ENCODE results near the gene VEZT.
A peak's percentile ranks its signal among the peaks of the same experiment; 100 is the strongest.

Gene VEZT

DNA sequence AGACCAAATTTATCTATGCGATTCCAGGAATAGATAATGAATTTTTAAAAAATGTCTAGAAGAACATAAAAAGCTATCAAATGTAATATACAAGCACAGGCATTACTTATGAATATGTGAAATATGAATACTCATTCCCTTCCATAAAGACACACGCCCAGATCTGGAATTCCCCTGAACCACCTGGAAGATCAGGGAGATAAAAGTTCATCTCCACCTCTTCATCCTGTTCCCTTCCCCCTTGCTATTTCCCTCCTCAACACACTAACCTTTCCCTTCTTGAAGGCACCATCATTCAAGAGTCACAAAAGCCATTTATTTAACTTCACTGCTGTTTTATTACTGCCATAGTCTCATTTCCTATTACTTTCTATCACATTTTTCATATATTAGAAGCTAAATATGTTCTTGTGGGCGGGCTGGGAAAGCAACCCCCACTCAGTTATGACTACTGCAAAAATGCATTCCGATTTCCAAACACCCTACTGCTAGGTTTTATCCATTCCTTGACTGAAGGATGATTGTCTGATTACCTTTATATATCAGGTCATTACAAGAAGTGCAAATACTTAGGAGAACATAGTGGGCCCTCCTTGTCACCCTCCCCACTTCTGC lies 16.4 kb upstream of the VEZT start:
- H3K79me1 ChIP-seq (ENCODE audit: low read length): peaks cover 6% of the 10 kb centered on the region
- H3K4me2 ChIP-seq (ENCODE audit: low read length): no peak overlapping the region
- no peak overlapping the region for H3K23ac ChIP-seq (ENCODE audit: low read length)
- no CpG with 5 or more reads among the region's 4 CpGs for whole genome bisulfite sequencing (ENCODE audit: extremely low coverage, insufficient coverage, low lambda C conversion rate)
- H3K56ac ChIP-seq (ENCODE audit: low read length): no peak overlapping the region
- no peak overlapping the region for H3K9ac ChIP-seq (ENCODE audit: low read length)
- no peaks in the 10 kb centered on the region for H3K27me3 ChIP-seq (ENCODE audit: insufficient read depth, low read length, poor library complexity)
- no peak overlapping the region for H4K8ac ChIP-seq (ENCODE audit: low read depth, low read length)
- H2BK120ac ChIP-seq (ENCODE audit: low read depth, low read length): no peak overlapping the region
- H2BK5ac ChIP-seq (ENCODE audit: low read length): no peak overlapping the region
- no peak overlapping the region for H3K18ac ChIP-seq (ENCODE audit: low read length)
- H2AK5ac ChIP-seq (ENCODE audit: low read length): no peak overlapping the region
- no peak overlapping the region for H2BK15ac ChIP-seq (replicated peaks; ENCODE audit: low read depth)
- peaks cover 21% of the 10 kb centered on the region for H3K4me1 ChIP-seq (ENCODE audit: control insufficient read depth, low read depth, low read length)
- no peak overlapping the region for H3K27ac ChIP-seq (ENCODE audit: low read depth, low read length)
- H3K4ac ChIP-seq (ENCODE audit: low read depth, low read length): no peak overlapping the region
- no peaks in the 10 kb centered on the region for H3K36me3 ChIP-seq (ENCODE audit: control insufficient read depth, insufficient read depth, low read length)
- DNase-seq: no peak
- H3K4me3 ChIP-seq (ENCODE audit: low read length): no peak overlapping the region
- H4K5ac ChIP-seq (ENCODE audit: low read length): no peak overlapping the region
- peaks cover 34% of the 10 kb centered on the region for H3K79me2 ChIP-seq (ENCODE audit: control insufficient read depth, insufficient read depth, low read length)

DNA sequence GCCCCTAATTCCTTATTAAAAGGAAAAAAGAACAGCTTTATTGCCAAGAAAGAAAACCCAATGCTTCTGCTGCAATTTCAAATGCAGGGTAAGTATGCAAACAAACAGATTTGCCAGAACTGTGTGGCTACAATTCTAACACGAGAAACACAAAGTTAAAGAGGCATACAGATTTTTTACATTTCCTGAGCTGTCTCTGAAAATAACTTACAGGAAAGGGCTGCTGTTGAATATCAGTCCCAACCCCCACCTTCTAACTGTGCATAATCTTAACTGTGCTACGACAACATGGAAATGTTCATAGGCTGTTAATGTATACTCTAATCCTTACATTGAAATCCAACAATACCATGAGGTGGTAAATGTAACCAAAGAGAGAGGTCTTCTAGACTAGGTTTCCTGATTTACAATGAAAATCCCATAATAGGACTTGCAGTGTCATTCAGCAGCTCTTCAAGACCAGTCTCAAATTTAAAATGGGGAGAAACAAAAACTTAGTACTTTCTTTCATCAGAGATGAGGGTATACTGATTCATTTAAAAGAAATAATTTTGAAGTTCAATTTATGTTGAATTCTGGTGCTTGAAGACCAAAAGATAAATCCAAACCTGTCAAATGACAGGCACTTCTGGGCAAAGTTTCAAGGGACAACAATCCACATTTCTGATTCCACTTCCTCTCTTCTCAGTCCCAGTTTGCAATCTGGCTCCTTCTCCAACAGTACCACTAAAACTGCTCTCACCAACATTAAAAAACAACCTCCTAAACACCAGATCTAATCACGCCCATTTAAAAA lies 14.7 kb upstream of the VEZT start:
- no peak overlapping the region for H3K4me2 ChIP-seq (ENCODE audit: low read length)
- no peak overlapping the region for H3K4me3 ChIP-seq (ENCODE audit: low read length)
- H3K4ac ChIP-seq (ENCODE audit: low read depth, low read length): no peak overlapping the region
- H3K27me3 ChIP-seq (ENCODE audit: insufficient read depth, low read length, poor library complexity): no peaks in the 10 kb centered on the region
- H2BK5ac ChIP-seq (ENCODE audit: low read length): peak overlapping the region; percentile 28
- H4K5ac ChIP-seq (ENCODE audit: low read length): no peak overlapping the region
- no peak overlapping the region for H2AK5ac ChIP-seq (ENCODE audit: low read length)
- DNase-seq: no peak
- no peak overlapping the region for H2BK15ac ChIP-seq (replicated peaks; ENCODE audit: low read depth)
- peak overlapping the region; percentile 40 for H3K56ac ChIP-seq (ENCODE audit: low read length)
- no peak overlapping the region for H3K23ac ChIP-seq (ENCODE audit: low read length)
- peaks cover 36% of the 10 kb centered on the region for H3K79me2 ChIP-seq (ENCODE audit: control insufficient read depth, insufficient read depth, low read length)
- H3K18ac ChIP-seq (ENCODE audit: low read length): no peak overlapping the region
- peak overlapping the region; percentile 20 for H3K9ac ChIP-seq (ENCODE audit: low read length)
- WGBS (ENCODE audit: extremely low coverage, insufficient coverage, low lambda C conversion rate): no CpG with 5 or more reads among the region's 3 CpGs
- no peaks in the 10 kb centered on the region for H3K36me3 ChIP-seq (ENCODE audit: control insufficient read depth, insufficient read depth, low read length)
- peaks cover 8% of the 10 kb centered on the region for H3K79me1 ChIP-seq (ENCODE audit: low read length)
- H3K27ac ChIP-seq (ENCODE audit: low read depth, low read length): no peak overlapping the region
- no peak overlapping the region for H2BK120ac ChIP-seq (ENCODE audit: low read depth, low read length)
- H3K4me1 ChIP-seq (ENCODE audit: control insufficient read depth, low read depth, low read length): peaks cover 21% of the 10 kb centered on the region
- no peak overlapping the region for H4K8ac ChIP-seq (ENCODE audit: low read depth, low read length)

DNA sequence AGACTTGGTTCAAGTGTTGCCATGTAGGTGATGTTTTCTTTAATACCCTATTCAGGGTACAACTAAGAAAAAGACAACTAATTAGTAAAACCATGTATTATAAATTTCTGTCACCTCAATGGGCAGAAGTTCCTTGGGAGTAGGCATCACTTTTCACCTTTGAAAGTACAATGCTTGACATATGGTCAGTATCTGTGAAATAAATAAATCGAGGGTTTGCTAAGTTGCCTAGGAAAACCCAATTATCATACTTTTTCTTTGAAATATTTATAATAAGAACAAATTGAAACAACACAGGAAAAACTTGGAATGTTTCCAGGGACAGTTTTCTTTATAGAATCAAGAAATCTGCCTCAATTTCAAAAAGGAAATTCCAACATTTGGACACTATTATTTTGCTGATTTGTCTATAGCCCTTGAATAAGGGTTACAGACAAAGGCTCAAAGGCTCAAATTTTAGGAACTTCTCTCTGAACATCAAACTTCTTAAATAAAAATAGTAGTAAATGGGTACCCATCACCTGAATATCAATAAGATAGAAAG lies 14.0 kb upstream of the VEZT start:
- no peak overlapping the region for H3K4me2 ChIP-seq (ENCODE audit: low read length)
- H3K27ac ChIP-seq (ENCODE audit: low read depth, low read length): no peak overlapping the region
- H2BK15ac ChIP-seq (replicated peaks; ENCODE audit: low read depth): no peak overlapping the region
- no peak overlapping the region for H4K5ac ChIP-seq (ENCODE audit: low read length)
- H3K56ac ChIP-seq (ENCODE audit: low read length): peak overlapping the region; percentile 25
- H3K36me3 ChIP-seq (ENCODE audit: control insufficient read depth, insufficient read depth, low read length): no peaks in the 10 kb centered on the region
- no peak overlapping the region for H2BK5ac ChIP-seq (ENCODE audit: low read length)
- no peak overlapping the region for H3K4ac ChIP-seq (ENCODE audit: low read depth, low read length)
- H3K4me1 ChIP-seq (ENCODE audit: control insufficient read depth, low read depth, low read length): peaks cover 21% of the 10 kb centered on the region
- no peak overlapping the region for H2AK5ac ChIP-seq (ENCODE audit: low read length)
- H2BK120ac ChIP-seq (ENCODE audit: low read depth, low read length): no peak overlapping the region
- peaks cover 38% of the 10 kb centered on the region for H3K79me2 ChIP-seq (ENCODE audit: control insufficient read depth, insufficient read depth, low read length)
- H3K27me3 ChIP-seq (ENCODE audit: insufficient read depth, low read length, poor library complexity): no peaks in the 10 kb centered on the region
- H3K4me3 ChIP-seq (ENCODE audit: low read length): no peak overlapping the region
- H4K8ac ChIP-seq (ENCODE audit: low read depth, low read length): no peak overlapping the region
- no peak for DNase-seq
- H3K23ac ChIP-seq (ENCODE audit: low read length): no peak overlapping the region
- no peak overlapping the region for H3K18ac ChIP-seq (ENCODE audit: low read length)
- WGBS (ENCODE audit: extremely low coverage, insufficient coverage, low lambda C conversion rate): no CpG with 5 or more reads among the region's 1 CpG
- no peak overlapping the region for H3K9ac ChIP-seq (ENCODE audit: low read length)
- peaks cover 10% of the 10 kb centered on the region for H3K79me1 ChIP-seq (ENCODE audit: low read length)

DNA sequence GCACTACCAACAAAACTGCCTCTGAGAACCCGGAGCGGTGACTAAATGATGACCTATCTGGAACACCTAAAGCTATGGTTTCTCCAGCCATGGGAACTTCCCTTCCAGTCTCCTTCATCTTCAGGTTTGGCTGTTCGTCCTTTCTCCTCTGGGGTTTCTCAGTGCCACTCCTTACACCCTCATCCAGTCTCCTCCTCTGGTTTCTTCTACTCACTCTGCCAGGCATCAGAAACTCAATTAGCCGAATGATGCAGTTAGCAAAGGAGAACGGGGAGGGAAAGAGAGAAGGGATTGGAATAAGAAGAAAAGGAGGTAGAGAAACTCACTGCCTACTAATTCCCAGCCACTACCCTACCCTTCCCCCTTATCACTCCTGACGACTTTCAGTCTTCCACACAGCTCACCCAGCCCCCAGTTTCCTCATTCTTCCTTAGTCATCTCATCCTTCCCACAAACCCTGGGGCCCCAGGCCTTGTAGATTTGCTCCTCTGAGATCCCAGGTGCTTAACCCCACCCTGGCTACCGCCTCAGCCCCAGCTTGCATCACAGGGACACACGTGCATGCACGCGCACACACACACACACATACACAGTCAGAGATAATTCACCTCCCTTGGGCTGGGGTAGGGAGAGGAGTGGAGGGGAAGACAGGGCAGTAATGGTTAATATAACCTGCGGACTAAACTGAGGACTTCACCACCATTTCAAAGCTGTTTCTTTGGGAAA lies 13.3 kb upstream of the VEZT start:
- peak overlapping the region; percentile 77 for H2BK5ac ChIP-seq (ENCODE audit: low read length)
- peak overlapping the region; percentile 2 for H3K4me2 ChIP-seq (ENCODE audit: low read length)
- no peak overlapping the region for H2AK5ac ChIP-seq (ENCODE audit: low read length)
- peaks cover 10% of the 10 kb centered on the region for H3K79me1 ChIP-seq (ENCODE audit: low read length)
- H3K9ac ChIP-seq (ENCODE audit: low read length): peak overlapping the region; percentile 21
- peak overlapping the region; percentile 91 for H3K18ac ChIP-seq (ENCODE audit: low read length)
- no peak overlapping the region for H4K8ac ChIP-seq (ENCODE audit: low read depth, low read length)
- H3K4ac ChIP-seq (ENCODE audit: low read depth, low read length): peak overlapping the region; percentile 10
- peak overlapping the region; percentile 88 for H3K27ac ChIP-seq (ENCODE audit: low read depth, low read length)
- H3K79me2 ChIP-seq (ENCODE audit: control insufficient read depth, insufficient read depth, low read length): peaks cover 37% of the 10 kb centered on the region
- peak overlapping the region; percentile 75 for H3K56ac ChIP-seq (ENCODE audit: low read length)
- peak; percentile 98 for DNase-seq
- no CpG with 5 or more reads among the region's 11 CpGs for WGBS (ENCODE audit: extremely low coverage, insufficient coverage, low lambda C conversion rate)
- H4K5ac ChIP-seq (ENCODE audit: low read length): no peak overlapping the region
- H2BK120ac ChIP-seq (ENCODE audit: low read depth, low read length): peak overlapping the region; percentile 80
- no peaks in the 10 kb centered on the region for H3K36me3 ChIP-seq (ENCODE audit: control insufficient read depth, insufficient read depth, low read length)
- peaks cover 23% of the 10 kb centered on the region for H3K4me1 ChIP-seq (ENCODE audit: control insufficient read depth, low read depth, low read length)
- H3K4me3 ChIP-seq (ENCODE audit: low read length): no peak overlapping the region
- H3K23ac ChIP-seq (ENCODE audit: low read length): no peak overlapping the region
- H3K27me3 ChIP-seq (ENCODE audit: insufficient read depth, low read length, poor library complexity): no peaks in the 10 kb centered on the region
- no peak overlapping the region for H2BK15ac ChIP-seq (replicated peaks; ENCODE audit: low read depth)

DNA sequence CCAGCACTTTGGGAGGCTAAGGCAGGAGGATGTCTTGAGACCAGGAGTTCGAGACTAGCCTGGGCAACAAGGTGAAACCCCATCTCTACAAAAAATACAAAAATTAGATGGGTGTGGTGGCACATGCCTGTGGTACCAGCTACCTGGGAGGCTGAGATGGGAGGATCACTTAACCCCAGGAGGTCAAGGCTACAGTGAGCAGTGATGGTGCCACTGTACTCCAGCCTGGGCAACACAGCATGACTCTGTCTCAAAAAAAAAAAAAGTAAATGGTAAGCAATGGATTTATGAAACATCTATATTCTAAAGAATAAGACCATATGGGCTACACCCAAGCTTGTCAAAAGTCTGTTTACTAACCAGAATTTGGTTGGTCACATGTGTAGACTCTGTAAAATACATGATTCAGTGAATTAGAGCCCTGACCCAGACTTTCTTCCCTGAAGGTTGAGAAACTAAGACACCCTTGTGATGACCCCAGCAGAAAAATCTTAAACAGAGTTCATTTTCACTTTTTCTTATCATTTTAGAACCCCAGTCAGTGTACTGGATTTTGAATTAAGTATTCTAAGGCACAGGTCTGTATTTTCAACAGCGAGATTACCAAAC lies 12.5 kb upstream of the VEZT start:
- H2AK5ac ChIP-seq (ENCODE audit: low read length): no peak overlapping the region
- H4K5ac ChIP-seq (ENCODE audit: low read length): peak overlapping the region; percentile 75
- H3K79me2 ChIP-seq (ENCODE audit: control insufficient read depth, insufficient read depth, low read length): peaks cover 39% of the 10 kb centered on the region
- no peak for DNase-seq
- no peaks in the 10 kb centered on the region for H3K27me3 ChIP-seq (ENCODE audit: insufficient read depth, low read length, poor library complexity)
- H3K4me2 ChIP-seq (ENCODE audit: low read length): no peak overlapping the region
- peak overlapping the region; percentile 51 for H3K9ac ChIP-seq (ENCODE audit: low read length)
- peak overlapping the region; percentile 68 for H3K18ac ChIP-seq (ENCODE audit: low read length)
- no peak overlapping the region for H3K4me3 ChIP-seq (ENCODE audit: low read length)
- H3K23ac ChIP-seq (ENCODE audit: low read length): peak overlapping the region; percentile 34
- H2BK15ac ChIP-seq (replicated peaks; ENCODE audit: low read depth): peak overlapping the region; percentile 78
- H3K4ac ChIP-seq (ENCODE audit: low read depth, low read length): peak overlapping the region; percentile 41
- no peaks in the 10 kb centered on the region for H3K36me3 ChIP-seq (ENCODE audit: control insufficient read depth, insufficient read depth, low read length)
- peaks cover 10% of the 10 kb centered on the region for H3K79me1 ChIP-seq (ENCODE audit: low read length)
- H3K56ac ChIP-seq (ENCODE audit: low read length): peak overlapping the region; percentile 75
- H2BK5ac ChIP-seq (ENCODE audit: low read length): peak overlapping the region; percentile 78
- WGBS (ENCODE audit: extremely low coverage, insufficient coverage, low lambda C conversion rate): no CpG with 5 or more reads among the region's 2 CpGs
- H2BK120ac ChIP-seq (ENCODE audit: low read depth, low read length): peak overlapping the region; percentile 2
- no peak overlapping the region for H4K8ac ChIP-seq (ENCODE audit: low read depth, low read length)
- H3K27ac ChIP-seq (ENCODE audit: low read depth, low read length): peak overlapping the region; percentile 92
- H3K4me1 ChIP-seq (ENCODE audit: control insufficient read depth, low read depth, low read length): peaks cover 23% of the 10 kb centered on the region
